Measurements from ENCODE around the gene TTYH1.

Gene TTYH1

DNA sequence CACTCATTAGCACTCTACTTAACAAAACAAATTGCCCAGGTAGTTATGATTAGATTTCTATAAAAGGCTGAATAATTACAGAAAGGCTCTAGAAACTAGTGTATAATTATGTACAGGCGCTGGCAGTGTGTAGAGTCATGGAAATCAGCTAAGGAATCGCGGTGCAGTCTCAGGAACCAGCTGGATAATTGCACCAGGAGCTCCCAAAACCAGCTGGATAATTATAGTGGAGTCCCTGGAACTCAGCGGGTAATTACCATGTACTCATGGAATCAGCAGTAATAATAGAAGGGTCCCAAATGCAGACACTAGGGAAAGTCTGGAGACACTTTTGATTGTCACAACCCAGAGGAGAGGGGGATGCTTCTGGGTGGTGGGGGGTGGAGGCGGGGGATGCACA, 23.2 kb upstream of the TTYH1 start:
- no peak for DNase-seq (ENCODE audit: low read depth in 2 of 2)

DNA sequence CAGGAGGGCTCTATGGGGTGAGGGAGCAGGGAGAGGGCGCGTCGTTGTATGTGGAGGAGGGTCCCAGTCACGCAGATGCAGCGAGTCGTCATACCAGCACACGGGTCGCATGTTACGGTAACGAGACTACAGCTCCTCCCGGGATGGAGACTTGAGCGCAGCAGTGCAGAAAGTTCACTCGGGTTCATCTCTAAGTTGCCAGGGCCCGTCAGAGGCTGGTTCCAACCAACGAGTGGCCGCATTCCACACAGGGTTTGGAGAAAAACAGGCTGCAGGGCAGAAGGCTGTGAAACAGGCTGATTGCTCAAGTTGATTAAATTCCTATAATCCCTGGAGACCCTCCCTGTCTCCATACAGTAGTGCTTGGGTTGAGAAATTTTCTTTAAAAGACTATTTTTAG, 21.9 kb upstream of the TTYH1 start:
- no peak for DNase-seq (ENCODE audit: low read depth in 2 of 2)

DNA sequence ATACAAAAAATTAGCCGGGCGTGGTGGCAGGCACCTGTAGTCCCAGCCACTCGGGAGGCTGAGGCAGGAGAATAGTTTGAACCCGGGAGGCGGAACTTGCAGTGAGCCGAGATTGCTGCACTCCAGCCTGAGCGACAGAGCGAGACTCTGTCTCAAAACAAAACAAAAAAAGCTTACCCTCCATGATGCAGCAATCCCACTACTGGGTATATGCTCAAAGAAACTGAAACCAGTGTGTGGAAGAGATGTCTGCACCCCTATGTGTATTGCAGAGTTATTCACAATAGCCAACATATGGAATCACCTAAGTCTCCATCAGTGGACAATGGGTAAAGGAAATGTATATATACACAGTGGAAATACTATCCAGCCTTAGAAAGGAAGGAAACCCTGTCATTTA, 19.6 kb upstream of the TTYH1 start:
- DNase-seq (ENCODE audit: low read depth in 2 of 2) = no peak

- no peak for DNase-seq (ENCODE audit: low read depth in 2 of 2)
These were observed 16.1 kb upstream of the TTYH1 start for GRCh38 chr19:54399189-54399588.

- DNase-seq (ENCODE audit: low read depth in 2 of 2) = no peak
These were observed 14.4 kb upstream of the TTYH1 start for GRCh38 chr19:54400913-54401312.

- DNase-seq (ENCODE audit: low read depth in 2 of 2) = no peak
These were observed 12.2 kb upstream of the TTYH1 start for GRCh38 chr19:54403054-54403453.

DNA sequence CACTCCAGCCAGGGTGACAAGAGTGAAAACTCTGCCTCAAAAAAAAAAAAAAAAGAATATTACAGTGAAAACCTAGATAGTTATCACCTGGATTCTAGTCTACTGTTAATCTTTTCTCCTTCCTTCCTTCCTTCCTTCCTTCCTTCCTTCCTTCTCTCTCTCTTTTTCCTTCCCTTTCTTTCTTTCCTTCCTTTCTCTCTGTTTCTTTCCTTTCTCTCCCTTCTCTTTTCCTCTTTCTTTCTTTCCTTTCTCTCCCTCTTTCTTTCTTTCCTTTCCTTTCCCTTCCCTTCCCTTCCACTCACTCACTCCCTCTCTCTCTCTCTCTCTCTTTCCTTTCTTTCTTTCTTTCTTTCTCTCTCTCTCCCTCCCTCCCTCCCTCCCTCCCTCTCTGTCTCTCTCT, 9.6 kb upstream of the TTYH1 start:
- no peak for DNase-seq (ENCODE audit: low read depth in 2 of 2)

GRCh38 chr19:54407780-54408179, 7.5 kb upstream of the TTYH1 start:
- no peak for DNase-seq (ENCODE audit: low read depth in 2 of 2)

GRCh38 chr19:54408456-54409026, 6.7 kb upstream of the TTYH1 start:
- no peak for DNase-seq (ENCODE audit: low read depth in 2 of 2)

GRCh38 chr19:54411033-54411432, 4.2 kb upstream of the TTYH1 start:
- DNase-seq (ENCODE audit: low read depth in 2 of 2) = no peak

DNA sequence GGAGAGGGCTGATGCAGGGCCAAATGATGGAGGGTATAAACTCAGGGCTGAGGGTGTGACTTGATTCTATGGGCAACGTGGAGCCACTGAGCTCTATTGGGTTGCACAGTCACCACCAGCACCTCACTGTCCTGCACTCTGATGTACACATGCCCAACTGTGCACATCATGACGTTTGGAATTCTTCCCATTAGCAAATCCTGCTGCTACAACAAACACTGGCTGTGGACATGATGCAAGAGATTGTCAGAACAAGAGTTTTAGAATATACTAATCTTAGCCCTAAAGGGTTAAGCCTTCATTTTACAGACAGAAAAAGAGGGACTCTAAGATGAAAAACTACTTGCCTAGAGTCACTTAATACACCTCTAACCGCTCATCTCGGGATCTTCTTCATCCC, 2.4 kb upstream of the TTYH1 start:
- no peak for DNase-seq (ENCODE audit: low read depth in 2 of 2)

- DNase-seq (ENCODE audit: low read depth in 2 of 2) = no peak
These were observed 1.1 kb upstream of the TTYH1 start for GRCh38 chr19:54414156-54414555.

DNA sequence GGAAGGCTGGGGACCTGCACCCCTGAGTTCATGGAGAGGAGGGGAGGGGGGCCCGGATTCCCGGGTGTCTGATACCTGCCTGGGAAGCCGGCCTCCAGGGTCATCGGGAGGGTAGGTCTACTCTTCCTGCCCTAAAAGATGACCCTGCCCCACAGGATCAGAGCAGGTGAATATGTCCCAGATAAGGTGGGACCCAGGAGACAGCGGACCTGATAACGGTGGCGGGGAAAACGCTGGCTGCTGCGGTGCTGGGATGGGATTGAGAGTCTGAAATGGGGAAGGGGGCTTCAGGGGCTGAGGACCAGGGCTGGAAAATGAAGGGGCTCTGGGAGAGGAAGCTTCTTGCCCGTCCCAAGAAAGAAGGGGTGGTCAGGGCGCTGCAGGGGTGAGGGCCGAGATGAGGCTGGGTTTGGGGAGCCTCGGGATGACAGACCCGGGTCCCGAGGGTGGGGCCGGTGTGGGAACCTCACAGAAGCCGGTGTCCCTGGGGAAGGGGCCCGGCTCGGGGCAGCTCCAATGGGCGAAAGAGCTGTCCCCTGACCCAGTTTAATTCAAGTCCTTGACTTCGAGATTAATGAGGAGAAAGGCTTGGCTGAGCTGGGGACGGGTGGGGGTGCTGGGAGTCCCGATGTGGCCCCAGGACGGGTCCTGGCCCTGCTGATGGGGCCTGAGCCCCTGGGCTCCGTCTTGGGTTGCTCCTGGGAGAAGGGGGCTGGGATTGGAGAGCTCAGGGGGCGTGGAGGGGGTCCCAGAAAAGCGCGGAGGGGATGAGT, 823 bp downstream of the TTYH1 start:
- DNase-seq (ENCODE audit: low read depth in 2 of 2) = no peak

DNA sequence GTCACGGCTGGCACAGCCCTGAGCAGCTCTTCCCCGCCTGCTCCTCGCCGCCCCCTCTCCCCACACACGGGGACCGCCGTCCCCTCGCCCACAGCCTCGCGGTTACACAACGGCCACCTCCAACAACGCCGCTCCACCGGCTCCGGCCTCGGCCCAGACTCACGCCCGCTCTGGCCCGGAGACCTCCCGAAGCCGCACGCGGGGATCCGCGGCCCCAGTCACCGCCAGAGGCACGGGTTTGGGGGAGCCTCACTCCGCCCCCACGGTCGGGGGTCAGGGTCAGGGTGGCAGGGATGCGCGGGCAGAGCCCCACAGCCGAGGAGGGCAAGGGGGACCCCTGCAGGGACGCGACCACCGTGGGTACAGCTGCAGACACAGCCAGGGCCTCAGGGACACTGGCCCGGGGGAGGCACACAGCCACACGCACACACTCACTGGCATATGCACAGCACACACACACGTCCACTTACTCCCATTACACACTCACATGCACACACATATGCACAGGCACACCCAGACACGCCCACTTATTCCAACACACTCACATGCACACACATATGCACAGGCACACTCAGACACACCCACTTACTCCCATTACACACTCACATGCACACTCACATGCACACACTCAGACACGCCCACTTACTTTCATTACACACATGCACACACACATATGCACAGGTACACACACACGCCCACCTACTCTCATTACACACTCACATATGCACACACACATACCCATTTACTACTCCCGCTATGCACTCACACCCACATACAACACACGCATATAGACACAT, 1.6 kb downstream of the TTYH1 start:
- no peak for DNase-seq (ENCODE audit: low read depth in 2 of 2)

DNA sequence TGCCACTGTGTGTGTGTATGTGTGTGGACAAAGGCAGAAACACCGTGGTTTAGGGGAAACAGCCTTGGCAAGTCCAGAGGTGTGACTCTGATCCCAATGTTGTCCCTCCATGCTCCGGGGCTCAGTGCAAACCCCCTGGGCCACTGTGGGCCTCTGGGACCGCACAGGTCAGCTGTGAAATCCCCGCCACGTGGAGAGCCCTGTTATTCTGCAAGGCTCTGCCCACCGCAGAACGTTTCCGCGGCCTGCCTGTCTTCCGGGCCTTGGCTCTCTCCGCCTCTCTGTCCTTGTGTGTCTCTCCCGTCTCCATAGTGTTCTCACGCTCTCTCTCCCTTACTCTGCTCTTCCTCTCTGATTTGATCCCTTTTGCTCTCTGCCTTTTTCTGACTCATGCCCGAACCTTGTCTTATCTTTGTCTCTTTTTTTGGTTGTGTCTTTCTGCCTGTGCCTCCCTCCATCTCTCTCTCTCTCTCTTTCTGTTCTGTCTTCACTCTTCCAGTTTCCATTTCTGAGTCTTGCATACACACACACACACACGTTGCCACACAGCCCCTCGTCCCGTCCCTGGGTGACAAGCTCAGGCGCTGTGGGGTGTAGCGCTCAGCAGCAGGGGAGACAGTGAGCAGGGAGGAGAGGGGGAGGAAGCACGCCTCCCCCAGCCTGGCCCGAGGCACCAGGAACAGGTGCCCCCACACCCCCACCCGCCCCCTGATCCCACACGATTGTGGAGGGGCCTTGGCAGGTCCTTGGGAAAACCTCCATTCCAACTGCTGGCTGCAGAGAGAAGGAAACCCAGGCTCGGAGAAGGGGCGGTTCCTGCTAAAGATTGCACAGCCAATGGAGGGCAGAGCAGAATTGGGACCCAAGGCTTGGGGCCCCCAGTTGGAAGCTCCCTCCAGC, 3.0 kb downstream of the TTYH1 start:
- no peak for DNase-seq (ENCODE audit: low read depth in 2 of 2)

GRCh38 chr19:54418930-54419800, 3.9 kb downstream of the TTYH1 start:
- DNase-seq (ENCODE audit: low read depth in 2 of 2) = no peak

- DNase-seq (ENCODE audit: low read depth in 2 of 2) = no peak
These were observed 4.8 kb downstream of the TTYH1 start for GRCh38 chr19:54420068-54420382.

- no peak for DNase-seq (ENCODE audit: low read depth in 2 of 2)
These were observed 5.3 kb downstream of the TTYH1 start for GRCh38 chr19:54420383-54421168.

- no peak for DNase-seq (ENCODE audit: low read depth in 2 of 2)
These were observed 5.9 kb downstream of the TTYH1 start for GRCh38 chr19:54421169-54421516.

GRCh38 chr19:54421521-54421920, 6.3 kb downstream of the TTYH1 start:
- no peak for DNase-seq (ENCODE audit: low read depth in 2 of 2)
